ENCODE data around the gene RTN4R. TPM values are rescaled to one million over a fixed set of nuclear protein-coding genes. Genes with fewer than 3 reads are reported as not detected.

The RTN4R gene
- total RNA-seq, 2 donors from 2014 or later = 12.8 to 17.7 TPM

- Histone ChIP-seq H3K4me1 (ENCODE audit: control insufficient read depth, insufficient read depth, low read length) (no peaks in the 10 kb centered on the region), H3K9ac (ENCODE audit: extremely low read depth, low read length, poor library complexity, severe bottlenecking) (no peak overlapping the region), H3K36me3 (ENCODE audit: control insufficient read depth, insufficient read depth, low read length) (no peaks in the 10 kb centered on the region), H3K9me3 (ENCODE audit: control insufficient read depth, low read length) (no peaks in the 10 kb centered on the region), H3K4me3 (ENCODE audit: low read length) (no peak overlapping the region), H3K27me3 (ENCODE audit: control insufficient read depth, insufficient read depth, low read length, poor library complexity, severe bottlenecking) (no peaks in the 10 kb centered on the region), H3K27ac (ENCODE audit: low read depth, low read length) (no peak overlapping the region)
- TF ChIP-seq CTCF (conservative IDR thresholded peaks at IDR 0.05) = no peak
- Mint-ChIP-seq H3K4me3 (no peak overlapping the region), H3K9me3 (no peaks in the 10 kb centered on the region), H3K36me3 (ENCODE audit: low read depth) (peaks cover 6% of the 10 kb centered on the region), H3K27ac (no peak overlapping the region), H3K27me3 (ENCODE audit: insufficient read depth) (no peaks in the 10 kb centered on the region), H3K4me1 (no peaks in the 10 kb centered on the region)
- DNase-seq = no peak
- 87 to 89% methylated on average over 9 to 12 of the region's 12 CpGs for WGBS, 2 experiments (ENCODE audit: insufficient coverage in 1 of 2, insufficient read length in 1 of 2)
These were observed 11.4 kb downstream of the RTN4R start for GRCh38 chr22:20256551-20257211.

- H3K27ac Mint-ChIP-seq = no peak overlapping the region
These were observed 12.1 kb downstream of the RTN4R start for GRCh38 chr22:20256027-20256426.

More at GRCh38 chr22:20256027-20256426, 12.1 kb downstream of the RTN4R start:
- H3K4me3 ChIP-seq (ENCODE audit: low read length) = no peak overlapping the region
- Mint-ChIP-seq H3K36me3 (ENCODE audit: low read depth) (peaks cover 6% of the 10 kb centered on the region), H3K4me3 (no peak overlapping the region), H3K27me3 (ENCODE audit: insufficient read depth) (no peaks in the 10 kb centered on the region), H3K4me1 (no peaks in the 10 kb centered on the region), H3K9me3 (no peaks in the 10 kb centered on the region)
- H3K27me3 ChIP-seq (ENCODE audit: control insufficient read depth, insufficient read depth, low read length, poor library complexity, severe bottlenecking) = no peaks in the 10 kb centered on the region
- TF ChIP-seq CTCF (conservative IDR thresholded peaks at IDR 0.05) = no peak
- H3K27ac ChIP-seq (ENCODE audit: low read depth, low read length) = no peak overlapping the region
- no peak overlapping the region for H3K9ac ChIP-seq (ENCODE audit: extremely low read depth, low read length, poor library complexity, severe bottlenecking)
- H3K36me3 ChIP-seq (ENCODE audit: control insufficient read depth, insufficient read depth, low read length) = no peaks in the 10 kb centered on the region
- H3K4me1 ChIP-seq (ENCODE audit: control insufficient read depth, insufficient read depth, low read length) = no peaks in the 10 kb centered on the region
- no peak for DNase-seq
- 94% methylated on average over 6 to 13 of the region's 13 CpGs for WGBS, 2 experiments (ENCODE audit: insufficient coverage in 1 of 2, insufficient read length in 1 of 2)
- H3K9me3 ChIP-seq (ENCODE audit: control insufficient read depth, low read length) = no peaks in the 10 kb centered on the region
